Chondrocyte (in vitro differentiated cells): ENCODE measurements around the gene PRKAG3. TPM values are rescaled to one million over a fixed set of nuclear protein-coding genes. Genes with fewer than 3 reads are reported as not detected.
"Not testable (repeated sequence)": the region's sequence is repeated elsewhere in the genome, so short reads cannot be mapped to it uniquely, and the experiment has no call there.

Source experiments
- DNase-seq: peaks from one replicate; pipeline ENCODE4 v3.0.0; 2021; ENCODE audit warnings: mixed read lengths, low spot score
- H3K27ac Mint-ChIP-seq: one replicate; pipeline ENCODE4 v1.8.0; 2021; ENCODE audit warnings: mild to moderate bottlenecking, moderate library complexity, mixed read lengths; ENCODE audit not compliant: unreplicated experiment
- H3K27me3 Mint-ChIP-seq: 2 replicates; pipeline ENCODE4 v1.8.0; 2021; ENCODE audit warnings: low read depth, mixed read lengths
- H3K36me3 Mint-ChIP-seq: 2 replicates; pipeline ENCODE4 v1.8.0; 2021; ENCODE audit warnings: low read depth, mixed read lengths
- H3K4me1 Mint-ChIP-seq: 2 replicates; pipeline ENCODE4 v1.8.0; 2021; ENCODE audit warnings: low read depth, mild to moderate bottlenecking, mixed read lengths
- H3K4me3 Mint-ChIP-seq: one replicate; pipeline ENCODE4 v1.8.0; 2021; ENCODE audit warnings: mild to moderate bottlenecking, moderate library complexity, mixed read lengths; ENCODE audit not compliant: unreplicated experiment
- H3K9me3 Mint-ChIP-seq: 2 replicates; pipeline ENCODE4 v1.8.0; 2021; ENCODE audit warnings: low read depth, mixed read lengths
- microRNA-seq: library from miRNA; unstranded; fragments of <30 nt; microRNA quantifications from one replicate; pipeline ENCODE4 v1.2.0, GENCODE V29; 2020; ENCODE audit warnings: borderline number of aligned reads
- total RNA-seq: library from RNA; stranded (reverse); gene quantifications from 3 replicates; pipeline ENCODE4 v1.2.1, GENCODE V29; 2021
- TF ChIP-seq, protein P1 (sequence below): fragments of 200-600 bp; sonication (generic); IDR thresholded peaks from 2 replicates; pipeline ENCODE4 v1.5.0; 2021; ENCODE audit warnings: antibody characterized with exemption, mild to moderate bottlenecking, moderate library complexity

Gene PRKAG3
- total RNA-seq, 1 donor from 2014 or later, result not detected

DNA sequence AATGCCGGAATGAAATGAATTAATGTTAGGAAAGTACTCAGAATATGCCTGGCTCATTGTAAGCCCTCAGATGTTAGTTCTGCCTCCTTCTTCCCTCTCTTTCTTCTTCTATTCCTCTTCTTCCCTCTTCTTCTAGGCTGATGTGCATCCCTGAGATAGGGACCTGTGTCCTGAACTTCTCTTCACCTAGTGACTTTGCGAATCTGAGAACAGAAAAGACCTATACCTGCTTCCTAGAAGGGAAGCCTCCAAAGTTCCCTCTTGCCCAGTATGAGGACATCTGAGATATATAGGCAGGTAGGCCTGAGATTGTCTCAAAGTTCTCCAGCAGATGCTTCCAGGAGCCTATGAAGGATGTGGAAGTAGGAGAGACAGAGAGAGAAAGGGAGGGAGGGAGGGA is 57.7 kb downstream of the PRKAG3 start:
- Mint-ChIP-seq H3K9me3 (peaks cover 9% of the 10 kb centered on the region), H3K4me3 (no peak overlapping the region), H3K27ac (no peak overlapping the region), H3K4me1 (no peaks in the 10 kb centered on the region), H3K27me3 (no peaks in the 10 kb centered on the region), H3K36me3 (peaks cover 13% of the 10 kb centered on the region)
- DNase-seq, result no peak
- TF ChIP-seq, protein P1, sequence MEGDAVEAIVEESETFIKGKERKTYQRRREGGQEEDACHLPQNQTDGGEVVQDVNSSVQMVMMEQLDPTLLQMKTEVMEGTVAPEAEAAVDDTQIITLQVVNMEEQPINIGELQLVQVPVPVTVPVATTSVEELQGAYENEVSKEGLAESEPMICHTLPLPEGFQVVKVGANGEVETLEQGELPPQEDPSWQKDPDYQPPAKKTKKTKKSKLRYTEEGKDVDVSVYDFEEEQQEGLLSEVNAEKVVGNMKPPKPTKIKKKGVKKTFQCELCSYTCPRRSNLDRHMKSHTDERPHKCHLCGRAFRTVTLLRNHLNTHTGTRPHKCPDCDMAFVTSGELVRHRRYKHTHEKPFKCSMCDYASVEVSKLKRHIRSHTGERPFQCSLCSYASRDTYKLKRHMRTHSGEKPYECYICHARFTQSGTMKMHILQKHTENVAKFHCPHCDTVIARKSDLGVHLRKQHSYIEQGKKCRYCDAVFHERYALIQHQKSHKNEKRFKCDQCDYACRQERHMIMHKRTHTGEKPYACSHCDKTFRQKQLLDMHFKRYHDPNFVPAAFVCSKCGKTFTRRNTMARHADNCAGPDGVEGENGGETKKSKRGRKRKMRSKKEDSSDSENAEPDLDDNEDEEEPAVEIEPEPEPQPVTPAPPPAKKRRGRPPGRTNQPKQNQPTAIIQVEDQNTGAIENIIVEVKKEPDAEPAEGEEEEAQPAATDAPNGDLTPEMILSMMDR, result no peak

DNA sequence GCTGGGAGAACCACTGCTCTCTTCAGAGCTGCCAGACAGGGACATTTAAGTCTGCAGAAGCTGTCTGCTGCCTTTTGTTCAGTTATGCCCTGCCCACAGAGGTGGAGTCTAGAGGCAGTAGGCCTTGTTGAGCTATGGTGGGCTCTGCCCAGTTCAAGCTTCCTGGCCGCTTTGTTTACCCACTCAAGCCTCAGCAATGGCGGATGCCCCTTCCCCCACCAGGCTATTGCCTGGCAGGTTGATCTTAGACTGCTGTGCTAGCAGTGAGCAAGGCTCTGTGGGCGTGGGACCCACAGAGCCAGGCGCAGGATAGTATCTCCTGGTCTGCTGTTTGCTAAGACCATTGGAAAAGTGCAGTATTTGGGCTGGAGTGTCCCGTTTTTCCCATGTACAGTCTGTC is 58.8 kb downstream of the PRKAG3 start:
- H3K27me3 Mint-ChIP-seq, H3K4me3 Mint-ChIP-seq, H3K4me1 Mint-ChIP-seq, H3K9me3 Mint-ChIP-seq, H3K27ac Mint-ChIP-seq, DNase-seq: not testable (repeated sequence)
- peaks cover 11% of the 10 kb centered on the region for H3K36me3 Mint-ChIP-seq

Small RNA genes lying within 50 kb of the gene (microRNA-seq; reads per million reads assigned to microRNA genes)
- not detected for gene MIR9500

Other genes starting within 250 kb of the PRKAG3 start
- 4.1 to 8.6 TPM (median 5.0 TPM) in 3 replicates for gene PLCD4, start 223.9 kb downstream of the PRKAG3 start, total RNA-seq
- 26.5 to 34.3 TPM (median 26.6 TPM) in 3 replicates for gene ZNF142, start 172.2 kb downstream of the PRKAG3 start, total RNA-seq
- gene BCS1L, start 172.1 kb downstream of the PRKAG3 start, total RNA-seq, result 24.5 to 44.9 TPM (median 30.0 TPM) in 3 replicates
- 30.4 to 35.4 TPM (median 33.4 TPM) in 3 replicates for gene RNF25, start 159.8 kb downstream of the PRKAG3 start, total RNA-seq
- 42.1 to 63.2 TPM (median 42.7 TPM) in 3 replicates for gene STK36, start 159.7 kb downstream of the PRKAG3 start, total RNA-seq
- 20.3 to 21.3 TPM (median 20.7 TPM) in 3 replicates for gene TTLL4, start 121.0 kb downstream of the PRKAG3 start, total RNA-seq
- 1.7 to 5.2 TPM (median 4.7 TPM) in 3 replicates for gene CYP27A1, start 49.7 kb downstream of the PRKAG3 start, total RNA-seq
- gene WNT6, start 28.0 kb upstream of the PRKAG3 start, total RNA-seq, result not detected in 3 replicates
- gene WNT10A, start 49.0 kb upstream of the PRKAG3 start, total RNA-seq, result not detected in 3 replicates
- 0.22 to 0.36 TPM in 2 of 3 replicates, not detected in the other for gene CDK5R2, start 127.9 kb upstream of the PRKAG3 start, total RNA-seq
- gene FEV, start 153.4 kb upstream of the PRKAG3 start, total RNA-seq, result not detected in 3 replicates
- gene CRYBA2, start 161.6 kb upstream of the PRKAG3 start, total RNA-seq, result not detected in 3 replicates
- not detected in 3 replicates for gene CFAP65, start 209.7 kb upstream of the PRKAG3 start, total RNA-seq
- 0.19 TPM in 1 of 3 replicates, not detected in the others for gene IHH, start 229.1 kb upstream of the PRKAG3 start, total RNA-seq